HEK293 (cell line): ENCODE results near the gene SLC26A11.

Source experiments
- ZFHX2 ChIP-seq: fragments of 450-650 bp; formaldehyde crosslinking; conservative IDR thresholded peaks from 2 replicates; pipeline ENCODE4 v1.5.1; 2016; ENCODE audit warnings: missing biosample characterization, missing genetic modification characterization
- ZFP69B ChIP-seq: fragments of 450-650 bp; formaldehyde crosslinking; IDR thresholded peaks from 2 replicates; pipeline ENCODE4 v1.5.1; 2016; ENCODE audit warnings: missing biosample characterization, missing genetic modification characterization
- ZNF274 ChIP-seq, 2 experiments: fragments of 200-500 bp in 1 of 2; fragments of 450-650 bp in 1 of 2; sonication (Bioruptor generic) in 1 of 2; formaldehyde crosslinking in 1 of 2; IDR thresholded peaks; 2 replicates each; pipeline versions ENCODE4 v1.5.1 to v1.6.1; 2014 to 2016; ENCODE audit warnings: borderline replicate concordance in 1 of 2, inconsistent platforms in 1 of 2, low read length in 1 of 2, missing biosample characterization in 1 of 2, missing genetic modification characterization in 1 of 2
- ZNF658 ChIP-seq: fragments of 450-650 bp; formaldehyde crosslinking; IDR thresholded peaks from 2 replicates; pipeline ENCODE4; 2016; ENCODE audit warnings: missing biosample characterization, missing genetic modification characterization
- TF ChIP-seq, protein P1 (sequence below): fragments of 450-650 bp; formaldehyde crosslinking; IDR thresholded peaks from 2 replicates; pipeline ENCODE4 v1.5.1; 2016; ENCODE audit warnings: missing biosample characterization, missing genetic modification characterization
- TF ChIP-seq, protein P2 (sequence below): fragments of 450-650 bp; IDR thresholded peaks from 2 replicates; pipeline ENCODE4 v1.5.1; 2018; ENCODE audit warnings: missing biosample characterization, missing genetic modification characterization
- TF ChIP-seq, protein P3 (sequence below): fragments of 450-650 bp; formaldehyde crosslinking; IDR thresholded peaks from 2 replicates; pipeline ENCODE4 v1.5.1; 2016; ENCODE audit warnings: missing biosample characterization, missing genetic modification characterization
- TF ChIP-seq, protein P4 (sequence below): fragments of 450-650 bp; formaldehyde crosslinking; IDR thresholded peaks from 2 replicates; pipeline ENCODE4 v1.5.1; 2017; ENCODE audit warnings: missing biosample characterization, missing genetic modification characterization

DNA sequence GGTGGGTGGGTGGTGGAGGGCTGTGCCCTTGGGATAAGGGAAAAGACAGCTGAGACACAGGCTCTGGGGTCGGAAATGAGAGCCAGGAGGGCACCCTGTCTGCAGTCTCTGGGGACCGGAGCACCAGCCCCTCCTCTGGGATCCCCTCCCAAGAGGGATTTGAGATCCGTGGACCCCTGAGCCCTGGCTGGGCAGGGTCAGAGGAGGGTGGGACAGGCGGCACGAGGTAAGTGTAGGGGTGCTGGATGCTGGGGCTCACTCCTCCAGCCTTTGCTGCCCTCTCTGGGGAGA is 519 bp upstream of the SLC26A11 start:
- TF ChIP-seq ZNF274 (IDR thresholded peaks at IDR 0.05; ENCODE audit: low read length): no peak
- TF ChIP-seq ZNF274 (tag by site-specific recombination; IDR thresholded peaks at IDR 0.05; ENCODE audit: borderline replicate concordance): no peak
- TF ChIP-seq, protein P1, sequence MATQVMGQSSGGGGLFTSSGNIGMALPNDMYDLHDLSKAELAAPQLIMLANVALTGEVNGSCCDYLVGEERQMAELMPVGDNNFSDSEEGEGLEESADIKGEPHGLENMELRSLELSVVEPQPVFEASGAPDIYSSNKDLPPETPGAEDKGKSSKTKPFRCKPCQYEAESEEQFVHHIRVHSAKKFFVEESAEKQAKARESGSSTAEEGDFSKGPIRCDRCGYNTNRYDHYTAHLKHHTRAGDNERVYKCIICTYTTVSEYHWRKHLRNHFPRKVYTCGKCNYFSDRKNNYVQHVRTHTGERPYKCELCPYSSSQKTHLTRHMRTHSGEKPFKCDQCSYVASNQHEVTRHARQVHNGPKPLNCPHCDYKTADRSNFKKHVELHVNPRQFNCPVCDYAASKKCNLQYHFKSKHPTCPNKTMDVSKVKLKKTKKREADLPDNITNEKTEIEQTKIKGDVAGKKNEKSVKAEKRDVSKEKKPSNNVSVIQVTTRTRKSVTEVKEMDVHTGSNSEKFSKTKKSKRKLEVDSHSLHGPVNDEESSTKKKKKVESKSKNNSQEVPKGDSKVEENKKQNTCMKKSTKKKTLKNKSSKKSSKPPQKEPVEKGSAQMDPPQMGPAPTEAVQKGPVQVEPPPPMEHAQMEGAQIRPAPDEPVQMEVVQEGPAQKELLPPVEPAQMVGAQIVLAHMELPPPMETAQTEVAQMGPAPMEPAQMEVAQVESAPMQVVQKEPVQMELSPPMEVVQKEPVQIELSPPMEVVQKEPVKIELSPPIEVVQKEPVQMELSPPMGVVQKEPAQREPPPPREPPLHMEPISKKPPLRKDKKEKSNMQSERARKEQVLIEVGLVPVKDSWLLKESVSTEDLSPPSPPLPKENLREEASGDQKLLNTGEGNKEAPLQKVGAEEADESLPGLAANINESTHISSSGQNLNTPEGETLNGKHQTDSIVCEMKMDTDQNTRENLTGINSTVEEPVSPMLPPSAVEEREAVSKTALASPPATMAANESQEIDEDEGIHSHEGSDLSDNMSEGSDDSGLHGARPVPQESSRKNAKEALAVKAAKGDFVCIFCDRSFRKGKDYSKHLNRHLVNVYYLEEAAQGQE (tag by site-specific recombination): no peak
- TF ChIP-seq, protein P2, sequence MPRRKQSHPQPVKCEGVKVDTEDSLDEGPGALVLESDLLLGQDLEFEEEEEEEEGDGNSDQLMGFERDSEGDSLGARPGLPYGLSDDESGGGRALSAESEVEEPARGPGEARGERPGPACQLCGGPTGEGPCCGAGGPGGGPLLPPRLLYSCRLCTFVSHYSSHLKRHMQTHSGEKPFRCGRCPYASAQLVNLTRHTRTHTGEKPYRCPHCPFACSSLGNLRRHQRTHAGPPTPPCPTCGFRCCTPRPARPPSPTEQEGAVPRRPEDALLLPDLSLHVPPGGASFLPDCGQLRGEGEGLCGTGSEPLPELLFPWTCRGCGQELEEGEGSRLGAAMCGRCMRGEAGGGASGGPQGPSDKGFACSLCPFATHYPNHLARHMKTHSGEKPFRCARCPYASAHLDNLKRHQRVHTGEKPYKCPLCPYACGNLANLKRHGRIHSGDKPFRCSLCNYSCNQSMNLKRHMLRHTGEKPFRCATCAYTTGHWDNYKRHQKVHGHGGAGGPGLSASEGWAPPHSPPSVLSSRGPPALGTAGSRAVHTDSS (tag by site-specific recombination): no peak
- TF ChIP-seq ZFHX2 (tag by site-specific recombination): no peak
- no peak for TF ChIP-seq ZNF658
- TF ChIP-seq, protein P3, sequence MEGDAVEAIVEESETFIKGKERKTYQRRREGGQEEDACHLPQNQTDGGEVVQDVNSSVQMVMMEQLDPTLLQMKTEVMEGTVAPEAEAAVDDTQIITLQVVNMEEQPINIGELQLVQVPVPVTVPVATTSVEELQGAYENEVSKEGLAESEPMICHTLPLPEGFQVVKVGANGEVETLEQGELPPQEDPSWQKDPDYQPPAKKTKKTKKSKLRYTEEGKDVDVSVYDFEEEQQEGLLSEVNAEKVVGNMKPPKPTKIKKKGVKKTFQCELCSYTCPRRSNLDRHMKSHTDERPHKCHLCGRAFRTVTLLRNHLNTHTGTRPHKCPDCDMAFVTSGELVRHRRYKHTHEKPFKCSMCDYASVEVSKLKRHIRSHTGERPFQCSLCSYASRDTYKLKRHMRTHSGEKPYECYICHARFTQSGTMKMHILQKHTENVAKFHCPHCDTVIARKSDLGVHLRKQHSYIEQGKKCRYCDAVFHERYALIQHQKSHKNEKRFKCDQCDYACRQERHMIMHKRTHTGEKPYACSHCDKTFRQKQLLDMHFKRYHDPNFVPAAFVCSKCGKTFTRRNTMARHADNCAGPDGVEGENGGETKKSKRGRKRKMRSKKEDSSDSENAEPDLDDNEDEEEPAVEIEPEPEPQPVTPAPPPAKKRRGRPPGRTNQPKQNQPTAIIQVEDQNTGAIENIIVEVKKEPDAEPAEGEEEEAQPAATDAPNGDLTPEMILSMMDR: no peak
- TF ChIP-seq ZFP69B: no peak
- TF ChIP-seq, protein P4, sequence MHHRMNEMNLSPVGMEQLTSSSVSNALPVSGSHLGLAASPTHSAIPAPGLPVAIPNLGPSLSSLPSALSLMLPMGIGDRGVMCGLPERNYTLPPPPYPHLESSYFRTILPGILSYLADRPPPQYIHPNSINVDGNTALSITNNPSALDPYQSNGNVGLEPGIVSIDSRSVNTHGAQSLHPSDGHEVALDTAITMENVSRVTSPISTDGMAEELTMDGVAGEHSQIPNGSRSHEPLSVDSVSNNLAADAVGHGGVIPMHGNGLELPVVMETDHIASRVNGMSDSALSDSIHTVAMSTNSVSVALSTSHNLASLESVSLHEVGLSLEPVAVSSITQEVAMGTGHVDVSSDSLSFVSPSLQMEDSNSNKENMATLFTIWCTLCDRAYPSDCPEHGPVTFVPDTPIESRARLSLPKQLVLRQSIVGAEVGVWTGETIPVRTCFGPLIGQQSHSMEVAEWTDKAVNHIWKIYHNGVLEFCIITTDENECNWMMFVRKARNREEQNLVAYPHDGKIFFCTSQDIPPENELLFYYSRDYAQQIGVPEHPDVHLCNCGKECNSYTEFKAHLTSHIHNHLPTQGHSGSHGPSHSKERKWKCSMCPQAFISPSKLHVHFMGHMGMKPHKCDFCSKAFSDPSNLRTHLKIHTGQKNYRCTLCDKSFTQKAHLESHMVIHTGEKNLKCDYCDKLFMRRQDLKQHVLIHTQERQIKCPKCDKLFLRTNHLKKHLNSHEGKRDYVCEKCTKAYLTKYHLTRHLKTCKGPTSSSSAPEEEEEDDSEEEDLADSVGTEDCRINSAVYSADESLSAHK (tag by site-specific recombination): no peak
